Prostate gland (tissue), 2 donors: ENCODE results near the gene LRRC14B. TPM values are rescaled to one million over a fixed set of nuclear protein-coding genes. Genes with fewer than 3 reads are reported as not detected.
"Not testable (repeated sequence)": the region's sequence is repeated elsewhere in the genome, so short reads cannot be mapped to it uniquely, and the experiment has no call there.

Source experiments
- DNase-seq: peaks from one replicate; pipeline ENCODE4 v3.0.0-alpha.2; 2019; ENCODE audit warnings: low spot score
- H3K27ac ChIP-seq, 2 donors: fragments of 200-600 bp; sonication (generic); 2 replicates each; pipeline ENCODE4 v1.5.1; 2017 to 2019
- H3K27me3 ChIP-seq: fragments of 200-600 bp; sonication (generic); replicated peaks from 2 replicates; pipeline ENCODE4 v1.5.1; 2019; ENCODE audit not compliant: insufficient read depth
- H3K36me3 ChIP-seq, 2 donors: fragments of 200-600 bp; sonication (generic); 1 replicate in 1 of 2; 2 replicates in 1 of 2; pipeline versions ENCODE4 v1.5.1 to v1.8.1; 2017 to 2019
- H3K4me1 ChIP-seq: fragments of 200-600 bp; sonication (generic); replicated peaks from 2 replicates; pipeline ENCODE4 v1.5.1; 2019
- H3K4me3 ChIP-seq, 2 donors: fragments of 200-600 bp; sonication (generic); 2 replicates each; pipeline ENCODE4 v1.5.1; 2017 to 2019
- H3K9me3 ChIP-seq: fragments of 200-600 bp; sonication (generic); 2 replicates; pipeline ENCODE4 v1.5.1; 2017
- POLR2A ChIP-seq: fragments of 450-650 bp; IDR thresholded peaks from one replicate; pipeline ENCODE4 v1.6.1; 2016; ENCODE audit warnings: antibody characterized with exemption, mild to moderate bottlenecking
- POLR2AphosphoS5 ChIP-seq: sonication (generic); formaldehyde crosslinking; IDR thresholded peaks from one replicate; pipeline ENCODE4 v1.6.1; 2017; ENCODE audit warnings: antibody characterized with exemption
- WGBS: methylation state at CpG from one replicate; pipeline ENCODE4 v1.1.5; 2018; 5-methylcytosine and 5-hydroxymethylcytosine counted together
- intact Hi-C: fragments of 100-400 bp; cut with DNase I; formaldehyde crosslinking; loops from one replicate; pipeline ENCODE4 v1.14.2; 2022
- total RNA-seq, 2 donors: library from RNA; depleted of rRNA; stranded (reverse); fragments of >200 nt; gene quantifications; one replicate each; pipeline ENCODE4 v1.1.0, GENCODE V29; 2016
- TF ChIP-seq, protein P1 (sequence below), 4 experiments: fragments of 200-600 bp in 2 of 4; fragments of 450-650 bp in 2 of 4; sonication (generic) in 2 of 4; IDR thresholded peaks; 1 replicate in 3 of 4; 2 replicates in 1 of 4; pipeline ENCODE4 v1.5.1; 2016 to 2019; ENCODE audit warnings: antibody characterized with exemption in 4 of 4, mild to moderate bottlenecking in 2 of 4, moderate library complexity in 2 of 4

LRRC14B gene
- total RNA-seq, 2 donors from 2014 or later: 1.0 TPM; not detected in 1

- H3K36me3 ChIP-seq: no peaks in the 10 kb centered on the region
- DNase-seq: no peak
- H3K27me3 ChIP-seq: no peaks in the 10 kb centered on the region
- TF ChIP-seq, protein P1, sequence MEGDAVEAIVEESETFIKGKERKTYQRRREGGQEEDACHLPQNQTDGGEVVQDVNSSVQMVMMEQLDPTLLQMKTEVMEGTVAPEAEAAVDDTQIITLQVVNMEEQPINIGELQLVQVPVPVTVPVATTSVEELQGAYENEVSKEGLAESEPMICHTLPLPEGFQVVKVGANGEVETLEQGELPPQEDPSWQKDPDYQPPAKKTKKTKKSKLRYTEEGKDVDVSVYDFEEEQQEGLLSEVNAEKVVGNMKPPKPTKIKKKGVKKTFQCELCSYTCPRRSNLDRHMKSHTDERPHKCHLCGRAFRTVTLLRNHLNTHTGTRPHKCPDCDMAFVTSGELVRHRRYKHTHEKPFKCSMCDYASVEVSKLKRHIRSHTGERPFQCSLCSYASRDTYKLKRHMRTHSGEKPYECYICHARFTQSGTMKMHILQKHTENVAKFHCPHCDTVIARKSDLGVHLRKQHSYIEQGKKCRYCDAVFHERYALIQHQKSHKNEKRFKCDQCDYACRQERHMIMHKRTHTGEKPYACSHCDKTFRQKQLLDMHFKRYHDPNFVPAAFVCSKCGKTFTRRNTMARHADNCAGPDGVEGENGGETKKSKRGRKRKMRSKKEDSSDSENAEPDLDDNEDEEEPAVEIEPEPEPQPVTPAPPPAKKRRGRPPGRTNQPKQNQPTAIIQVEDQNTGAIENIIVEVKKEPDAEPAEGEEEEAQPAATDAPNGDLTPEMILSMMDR (IDR thresholded peaks at IDR 0.05): no peak
- TF ChIP-seq POLR2AphosphoS5 (no peak), POLR2A (no peak)
- H3K27ac ChIP-seq: no peak overlapping the region
- no peaks in the 10 kb centered on the region for H3K4me1 ChIP-seq
- H3K9me3 ChIP-seq: no peaks in the 10 kb centered on the region
- H3K4me3 ChIP-seq: no peak overlapping the region
- intact Hi-C loops: no loop called here
- WGBS: 96% methylated on average over 14 of the region's 14 CpGs
Measured at GRCh38 chr5:225334-225733, 34.0 kb downstream of the LRRC14B start.

DNA sequence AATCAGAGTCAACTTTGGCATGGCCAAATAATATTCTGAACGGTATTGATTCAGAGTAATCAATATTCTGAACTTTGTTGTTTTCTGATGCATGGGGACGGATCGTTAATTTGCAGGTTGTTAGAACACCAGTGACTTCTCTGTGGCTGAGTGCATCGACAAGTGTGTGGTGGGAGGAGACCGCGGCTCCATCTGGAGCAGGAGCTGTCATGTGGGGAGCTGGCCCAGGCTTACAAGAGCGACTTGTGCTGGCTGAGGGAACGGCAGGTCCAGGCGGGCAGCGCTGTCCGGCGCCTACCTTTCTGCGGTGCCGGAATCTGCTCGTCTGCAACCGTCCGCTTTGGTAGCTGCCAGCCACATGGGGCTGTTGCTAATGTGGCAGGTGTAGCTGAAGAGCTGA, 36.1 kb downstream of the LRRC14B start:
- H3K36me3 ChIP-seq, H3K27ac ChIP-seq, H3K27me3 ChIP-seq, H3K9me3 ChIP-seq, DNase-seq, H3K4me1 ChIP-seq, H3K4me3 ChIP-seq, intact Hi-C loops: not testable (repeated sequence)
- 96% methylated on average over 17 of the region's 17 CpGs for WGBS

- no peak for DNase-seq
- Histone ChIP-seq H3K4me1 (no peaks in the 10 kb centered on the region), H3K4me3 (no peak overlapping the region), H3K27ac (no peak overlapping the region), H3K9me3 (no peaks in the 10 kb centered on the region), H3K36me3 (peaks cover 0 to 4% of the 10 kb centered on the region in 2 donors), H3K27me3 (no peaks in the 10 kb centered on the region)
- 81% methylated on average over 3 of the region's 3 CpGs for whole genome bisulfite sequencing
- TF ChIP-seq, protein P1 (IDR thresholded peaks at IDR 0.05): no peak
- no peak for TF ChIP-seq POLR2AphosphoS5
- TF ChIP-seq POLR2A: no peak
- intact Hi-C loops: no loop called here
Measured at GRCh38 chr5:228886-229285, 37.6 kb downstream of the LRRC14B start.

DNA sequence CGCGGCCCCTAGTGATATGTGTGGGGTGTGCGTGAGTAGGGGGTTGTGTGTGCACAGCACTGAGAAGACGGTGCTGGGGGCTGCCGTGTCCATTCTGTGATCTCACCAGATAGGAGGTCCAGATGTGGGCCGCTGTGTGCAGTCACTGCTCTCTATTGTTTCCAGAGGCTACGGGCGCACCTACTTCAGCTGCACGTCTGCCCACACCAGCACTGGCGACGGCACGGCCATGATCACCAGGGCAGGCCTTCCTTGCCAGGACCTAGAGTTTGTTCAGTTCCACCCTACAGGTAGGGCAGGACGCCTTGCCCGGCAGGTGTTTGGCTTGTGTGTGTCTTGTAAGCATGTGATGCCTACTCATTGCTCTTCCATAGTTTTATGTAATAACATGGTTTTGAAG, 39.4 kb downstream of the LRRC14B start:
- H3K9me3 ChIP-seq: no peaks in the 10 kb centered on the region
- 89% methylated on average over 14 of the region's 14 CpGs for WGBS
- H3K4me1 ChIP-seq: no peaks in the 10 kb centered on the region
- TF ChIP-seq POLR2A (no peak), POLR2AphosphoS5 (no peak)
- TF ChIP-seq, protein P1 (IDR thresholded peaks at IDR 0.05): no peak
- H3K27me3 ChIP-seq: no peaks in the 10 kb centered on the region
- intact Hi-C loops: no loop called here
- peaks cover 4% of the 10 kb centered on the region in 2 donors for H3K36me3 ChIP-seq
- H3K27ac ChIP-seq: no peak overlapping the region
- no peak for DNase-seq
- H3K4me3 ChIP-seq: no peak overlapping the region

- Histone ChIP-seq H3K4me3 (no peak overlapping the region), H3K36me3 (peaks cover 4% of the 10 kb centered on the region in 2 donors), H3K4me1 (no peaks in the 10 kb centered on the region), H3K9me3 (no peaks in the 10 kb centered on the region), H3K27me3 (no peaks in the 10 kb centered on the region), H3K27ac (no peak overlapping the region)
- TF ChIP-seq POLR2A (no peak), POLR2AphosphoS5 (no peak)
- TF ChIP-seq, protein P1 (IDR thresholded peaks at IDR 0.05): no peak
- 92% methylated on average over 13 of the region's 13 CpGs for WGBS
- intact Hi-C loops: no loop called here
- DNase-seq: no peak
Measured at GRCh38 chr5:231661-232060, 40.4 kb downstream of the LRRC14B start.

DNA sequence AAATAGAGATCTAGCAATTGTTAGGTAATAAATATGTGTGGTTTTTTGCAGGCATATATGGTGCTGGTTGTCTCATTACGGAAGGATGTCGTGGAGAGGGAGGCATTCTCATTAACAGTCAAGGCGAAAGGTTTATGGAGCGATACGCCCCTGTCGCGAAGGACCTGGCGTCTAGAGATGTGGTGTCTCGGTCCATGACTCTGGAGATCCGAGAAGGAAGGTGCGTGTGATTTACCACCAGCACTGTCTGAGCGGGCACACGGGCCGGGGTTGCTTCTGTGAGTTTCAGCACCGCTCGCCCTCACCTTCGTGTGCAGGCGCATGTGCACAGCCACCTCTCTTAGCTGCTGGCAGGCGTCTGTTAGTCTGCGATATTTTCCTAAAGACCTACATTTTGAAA, 42.1 kb downstream of the LRRC14B start:
- H3K9me3 ChIP-seq, H3K4me3 ChIP-seq, DNase-seq, intact Hi-C loops, H3K27ac ChIP-seq, H3K4me1 ChIP-seq, H3K27me3 ChIP-seq, H3K36me3 ChIP-seq: not testable (repeated sequence)
- WGBS: 93% methylated on average over 20 of the region's 20 CpGs
